ENCODE results near the gene COL3A1.

The COL3A1 gene

GRCh38 chr2:188973641-188974040 is 532 bp upstream of the COL3A1 start:
- H3K4me3 ChIP-seq: peak overlapping the region; percentile 71
- no peak for DNase-seq (ENCODE audit: low spot score)
- no peak for TF ChIP-seq CTCF (IDR thresholded peaks at IDR 0.05)
- H3K27ac ChIP-seq: peak overlapping the region; percentile 75 to 84

GRCh38 chr2:188975497-188976102 is 1.4 kb downstream of the COL3A1 start:
- no peak for DNase-seq (ENCODE audit: low spot score)
- peak overlapping the region; percentile 75 to 84 for H3K27ac ChIP-seq
- peak overlapping the region; percentile 71 for H3K4me3 ChIP-seq
- no peak for TF ChIP-seq CTCF (IDR thresholded peaks at IDR 0.05)

GRCh38 chr2:188976545-188977268 is 2.5 kb downstream of the COL3A1 start:
- Histone ChIP-seq H3K27ac (peak overlapping the region; percentile 75 to 84), H3K4me3 (peak overlapping the region; percentile 71)
- TF ChIP-seq CTCF (IDR thresholded peaks at IDR 0.05): peak; percentile 22
- DNase-seq (ENCODE audit: low spot score): no peak

- peak overlapping the region; percentile 75 to 84 for H3K27ac ChIP-seq
- peak overlapping the region; percentile 71 for H3K4me3 ChIP-seq
- no peak for DNase-seq (ENCODE audit: low spot score)
- TF ChIP-seq CTCF (IDR thresholded peaks at IDR 0.05): no peak
Observed at GRCh38 chr2:188977317-188977716, 3.1 kb downstream of the COL3A1 start.

GRCh38 chr2:188978291-188979081 is 4.3 kb downstream of the COL3A1 start:
- DNase-seq (ENCODE audit: low spot score): no peak
- no peak for TF ChIP-seq CTCF (IDR thresholded peaks at IDR 0.05)
- peak overlapping the region; percentile 71 for H3K4me3 ChIP-seq
- peak overlapping the region; percentile 75 to 84 for H3K27ac ChIP-seq

- DNase-seq (ENCODE audit: low spot score): no peak
- Histone ChIP-seq H3K4me3 (peak overlapping the region; percentile 71), H3K27ac (peak overlapping the region; percentile 75 to 84)
- no peak for TF ChIP-seq CTCF (IDR thresholded peaks at IDR 0.05)
Observed at GRCh38 chr2:188979187-188980114, 5.3 kb downstream of the COL3A1 start.
